ENCODE measurements around the gene RNASE8. TPM values are rescaled to one million over a fixed set of nuclear protein-coding genes. Genes with fewer than 3 reads are reported as not detected.

Gene RNASE8
- total and polyA plus RNA-seq, 2 of the 8 experiments (the other 6 are each of a cell fraction or from before 2014, with no cell fraction given) = not detected

- Histone ChIP-seq H3K4me1 (replicated peaks in 1 of 4; ENCODE audit: control insufficient read depth in 3 of 4, insufficient read depth in 4 of 4, low read length in 3 of 4) (peaks cover 7 to 30% (median 12%) of the 10 kb centered on the region in 4 experiments; a peak in 6 of 7 replicates), H3K79me2 (ENCODE audit: control insufficient read depth in 1 of 2, insufficient read depth in 2 of 2, low read length in 2 of 2) (peaks cover 4 to 59% of the 10 kb centered on the region in 2 experiments), H3K4me3 (ENCODE audit: extremely low read depth in 1 of 4, insufficient read depth in 2 of 4, low read depth in 3 of 4, low read length in 4 of 4) (peak overlapping the region; percentile 68 to 78 (median 73)), H2AFZ (ENCODE audit: low read length) (no peak overlapping the region), H2AK5ac (ENCODE audit: low read depth, low read length) (no peak overlapping the region), H4K91ac (replicated peaks; ENCODE audit: insufficient read length, low read length) (peak overlapping the region; percentile 28), H4K8ac (ENCODE audit: extremely low read depth, insufficient read depth, low read length) (no peak overlapping the region), H3K23me2 (ENCODE audit: low read depth, low read length) (peaks cover 16% of the 10 kb centered on the region), H4K20me1 (replicated peaks in 1 of 2; ENCODE audit: control insufficient read depth in 1 of 2, insufficient read depth in 2 of 2, low read length in 2 of 2) (peaks cover 0 to 3% of the 10 kb centered on the region in 2 experiments), H3K27me3 (replicated peaks in 1 of 4; ENCODE audit: control insufficient read depth in 3 of 4, extremely low read depth in 1 of 4, insufficient read depth in 3 of 4, low read length in 3 of 4) (no peaks in the 10 kb centered on the region), H3K4ac (replicated peaks; ENCODE audit: insufficient read length, low read depth, low read length) (peak overlapping the region; percentile 34), H3K18ac (ENCODE audit: extremely low read depth, low read length) (peak overlapping the region; percentile 2; the same call in 1 of the 2 replicates), H3K9me3 (ENCODE audit: insufficient read depth in 2 of 2, low read depth in 1 of 2, low read length in 1 of 2) (no peaks in the 10 kb centered on the region), H2BK15ac (ENCODE audit: low read length) (no peak overlapping the region), H3K36me3 (ENCODE audit: control insufficient read depth in 2 of 4, insufficient read depth in 4 of 4, low read length in 3 of 4) (no peaks in the 10 kb centered on the region), H2BK120ac (replicated peaks; ENCODE audit: low read depth, low read length) (no peak overlapping the region), H3K27ac (ENCODE audit: low read depth, low read length) (no peak overlapping the region), H3K14ac (ENCODE audit: insufficient read length) (no peak overlapping the region), H3K23ac (ENCODE audit: insufficient read length) (no peak overlapping the region), H4K5ac (ENCODE audit: insufficient read length, low read depth, low read length) (peak overlapping the region; percentile 5), H2BK12ac (ENCODE audit: low read depth, low read length) (no peak overlapping the region; the same call in 1 of the 2 replicates), H3K9ac (replicated peaks in 1 of 4; ENCODE audit: extremely low read depth in 1 of 4, low read depth in 3 of 4, low read length in 3 of 4) (peak overlapping the region in 3 of 4 experiments; percentile 33 to 45 (median 35); a peak in 5 of 7 replicates), H3K4me2 (ENCODE audit: insufficient read depth in 1 of 2, low read depth in 2 of 2, low read length in 2 of 2) (peak overlapping the region; percentile 75 to 88), H2BK20ac (ENCODE audit: low read length) (no peak overlapping the region; the same call in 1 of the 2 replicates), H2BK5ac (ENCODE audit: low read depth, low read length) (peak overlapping the region; percentile 69), H3K56ac (replicated peaks; ENCODE audit: insufficient read length, low read depth, low read length) (no peak overlapping the region), H3K79me1 (ENCODE audit: low read depth, low read length) (no peaks in the 10 kb centered on the region; the same call in 1 of the 2 replicates)
- ChIA-PET POLR2A (ENCODE audit: partially characterized antibody) (interaction anchor here (1.0 to 7.8 kb wide), 4 partner anchors 11 to 28 kb away, joined by 3 to 148 read pairs (median 64); partner anchors contain the start of gene ARHGEF40), CTCF (ENCODE audit: partially characterized antibody) (interaction anchor here (0.6 to 9.2 kb wide), 7 partner anchors 7 to 86 kb away, joined by 3 to 148 read pairs (median 94); partner anchors contain the start of gene ARHGEF40)
- DNase-seq (ENCODE audit: low read depth in 1 of 2, low spot score in 2 of 2) = no peak
- FAIRE-seq = no peak
- WGBS, 2 experiments (ENCODE audit: extremely low coverage in 1 of 2, insufficient coverage in 1 of 2, insufficient read length in 1 of 2, insufficient replicate concordance in 2 of 2, low coverage in 1 of 2, low lambda C conversion rate in 2 of 2, missing lambda C conversion rate in 1 of 2) = 19% methylated on average over 16 of the region's 16 CpGs; no CpG with 5 or more reads in 1 of the 2 experiments
- TF ChIP-seq POLR2AphosphoS5 (IDR thresholded peaks at IDR 0.05; ENCODE audit: low read depth, low read length) (no peak), PHF8 (conservative IDR thresholded peaks at IDR 0.05; ENCODE audit: low read depth, low read length) (no peak), SUZ12 (IDR thresholded peaks at IDR 0.05; ENCODE audit: low read length) (no peak), BACH1 (IDR thresholded peaks at IDR 0.05; ENCODE audit: low read length) (0 out of 2 replicates have a peak, but pooled peaks have one; percentile 0)
These were observed 41.4 kb downstream of the RNASE8 start for GRCh38 chr14:21098892-21099595.
